ENCODE data around the gene GINS3. TPM values are rescaled to one million over a fixed set of nuclear protein-coding genes. Genes with fewer than 3 reads are reported as not detected.

GINS3 gene
- total and polyA plus RNA-seq, 11 donors: 3.9 to 20.2 (median 7.1) TPM

- ATAC-seq: no peak
These were observed 43.5 kb downstream of the GINS3 start for GRCh38 chr16:58435779-58436178.

GRCh38 chr16:58440131-58440530 lies 47.9 kb downstream of the GINS3 start:
- TF ChIP-seq POLR2A (IDR thresholded peaks at IDR 0.05) (no peak), CTCF (IDR thresholded peaks at IDR 0.05) (no peak)
- H3K36me3 ChIP-seq: no peaks in the 10 kb centered on the region
- no peak overlapping the region for H3K27ac ChIP-seq
- intact Hi-C loops (cut with DNase I): no loop called here
- H3K27me3 ChIP-seq: peaks cover 0 to 2% (median 0%) of the 10 kb centered on the region in 9 donors
- H3K9me3 ChIP-seq: peaks cover 0 to 2% (median 0%) of the 10 kb centered on the region in 12 donors
- H3K4me3 ChIP-seq: no peak overlapping the region
- peaks cover 0 to 6% (median 0%) of the 10 kb centered on the region in 12 donors for H3K4me1 ChIP-seq
- no peak for DNase-seq
- WGBS, 4 donors: 65 to 83% (median 68%) methylated on average over 3 of the region's 3 CpGs
- ATAC-seq: no peak

More at GRCh38 chr16:58435779-58436178, 43.5 kb downstream of the GINS3 start:
- WGBS, 4 donors: 79 to 89% (median 85%) methylated on average over 2 of the region's 2 CpGs
- Histone ChIP-seq H3K27ac (no peak overlapping the region), H3K4me3 (no peak overlapping the region), H3K27me3 (peaks cover 0 to 2% (median 0%) of the 10 kb centered on the region in 9 donors), H3K4me1 (peaks cover 0 to 22% (median 0%) of the 10 kb centered on the region in 12 donors), H3K9me3 (peaks cover 0 to 2% (median 0%) of the 10 kb centered on the region in 12 donors), H3K36me3 (no peaks in the 10 kb centered on the region)
- no peak for DNase-seq
- no peak for TF ChIP-seq POLR2A (IDR thresholded peaks at IDR 0.05)
- TF ChIP-seq CTCF (IDR thresholded peaks at IDR 0.05): peak in 3 of 12 donors; percentile 7 to 12 (median 12)
- intact Hi-C loops (cut with DNase I): no loop called here

- Histone ChIP-seq H3K36me3 (no peaks in the 10 kb centered on the region), H3K27me3 (peaks cover 0 to 2% (median 0%) of the 10 kb centered on the region in 9 donors), H3K4me3 (no peak overlapping the region), H3K4me1 (peaks cover 0 to 6% (median 0%) of the 10 kb centered on the region in 12 donors), H3K9me3 (no peaks in the 10 kb centered on the region), H3K27ac (peak overlapping the region in 1 of 12 donors; percentile 9)
- no peak for TF ChIP-seq CTCF (IDR thresholded peaks at IDR 0.05)
- TF ChIP-seq POLR2A (IDR thresholded peaks at IDR 0.05): no peak
- ATAC-seq (peak; percentile 43 to 71 (median 64)), DNase-seq (no peak)
- WGBS, 4 donors: 43 to 69% (median 46%) methylated on average over 3 to 5 of the region's 5 CpGs
- intact Hi-C loops (cut with DNase I): no loop called here
These were observed 50.3 kb downstream of the GINS3 start for GRCh38 chr16:58442547-58442946.

GRCh38 chr16:58443783-58444182 lies 51.5 kb downstream of the GINS3 start:
- 79 to 86% (median 81%) methylated on average over 4 of the region's 4 CpGs for WGBS, 4 donors
- H3K4me3 ChIP-seq: no peak overlapping the region
- intact Hi-C loops (cut with DNase I): no loop called here
- no peak for DNase-seq
- no peak for ATAC-seq
- H3K36me3 ChIP-seq: no peaks in the 10 kb centered on the region
- peaks cover 0 to 2% (median 0%) of the 10 kb centered on the region in 9 donors for H3K27me3 ChIP-seq
- H3K9me3 ChIP-seq: no peaks in the 10 kb centered on the region
- H3K27ac ChIP-seq: no peak overlapping the region
- TF ChIP-seq POLR2A (IDR thresholded peaks at IDR 0.05): no peak
- no peak for TF ChIP-seq CTCF (IDR thresholded peaks at IDR 0.05)
- peaks cover 0 to 6% (median 0%) of the 10 kb centered on the region in 12 donors for H3K4me1 ChIP-seq

All from heart left ventricle (tissue), 16 donors.